HG03575 (cell line): Measurements from ENCODE around the gene KRTAP29-1.
"Not testable (repeated sequence)": the region's sequence is repeated elsewhere in the genome, so short reads cannot be mapped to it uniquely, and the experiment has no call there.

Experiments used
- ATAC-seq: cut with Tn5 transposase; IDR thresholded peaks from one replicate; pipeline ENCODE4 v1.9.1; 2021; ENCODE audit not compliant: unreplicated experiment, insufficient number of reproducible peaks, low FRiP score; ENCODE audit errors: extremely low read depth

KRTAP29-1 gene

GRCh38 chr17:41258406-41258805, 44.2 kb downstream of the KRTAP29-1 start:
- no peak for ATAC-seq

DNA sequence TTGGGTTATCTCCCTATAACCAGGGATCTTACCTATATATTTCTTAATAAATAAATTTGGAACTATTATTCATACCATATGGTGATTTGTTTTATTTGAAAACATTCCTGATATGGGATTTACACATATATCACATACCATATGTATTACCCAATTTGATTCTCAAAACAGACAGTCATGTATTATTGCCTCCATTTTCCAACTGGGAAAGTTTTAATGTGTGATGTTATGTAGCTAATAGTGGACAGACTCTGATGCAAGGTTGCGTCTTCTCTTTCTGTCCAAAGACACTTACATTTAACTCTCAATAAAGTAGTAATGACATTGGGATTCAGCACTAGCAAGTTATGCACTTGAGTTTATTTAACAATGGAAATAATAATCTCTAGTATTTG, 46.4 kb downstream of the KRTAP29-1 start:
- no peak for ATAC-seq

GRCh38 chr17:41255381-41256290, 47.0 kb downstream of the KRTAP29-1 start, which contains the start of gene KRTAP9-9:
Gene KRTAP9-9 (plus strand): TSS chr17:41255384.
- ATAC-seq, result not testable (repeated sequence)

GRCh38 chr17:41254861-41255260, 47.8 kb downstream of the KRTAP29-1 start:
- ATAC-seq, result no peak
